PFSK-1 (cell line): ENCODE data around the gene ERCC6.

Experiments used
- FOXP2 ChIP-seq: optimal IDR thresholded peaks from 2 replicates; pipeline ENCODE3; 2011; ENCODE audit warnings: borderline replicate concordance, control low read depth, inconsistent platforms; ENCODE audit not compliant: insufficient read depth; ENCODE audit errors: extremely low read length, extremely low read depth
- POLR2AphosphoS5 ChIP-seq: IDR thresholded peaks from 2 replicates; pipeline ENCODE4 v1.6.1; 2012; ENCODE audit warnings: low read depth, mild to moderate bottlenecking, control low read depth, low read length, moderate library complexity
- REST ChIP-seq, 2 experiments: IDR thresholded peaks; 2 replicates each; pipeline versions ENCODE4 v1.6.1 to v1.8.0; 2011 to 2012; ENCODE audit warnings: low read depth in 2 of 2, low read length in 2 of 2, control low read depth in 1 of 2, inconsistent platforms in 1 of 2, mild to moderate bottlenecking in 1 of 2, moderate library complexity in 1 of 2; ENCODE audit not compliant: insufficient read depth in 1 of 2
- SIN3A ChIP-seq: IDR thresholded peaks from 2 replicates; pipeline ENCODE4 v1.6.1; 2012; ENCODE audit warnings: mild to moderate bottlenecking, low read length, moderate library complexity, borderline replicate concordance; ENCODE audit not compliant: insufficient read depth
- TAF1 ChIP-seq: IDR thresholded peaks from 2 replicates; pipeline ENCODE4 v1.6.1; 2012; ENCODE audit warnings: low read length, control low read depth, borderline replicate concordance; ENCODE audit not compliant: insufficient read depth

Gene ERCC6

GRCh38 chr10:49560526-49560925 is 21.6 kb upstream of the ERCC6 start:
- no peak for TF ChIP-seq SIN3A

- TF ChIP-seq FOXP2, result no peak
Observed at GRCh38 chr10:49559476-49559875, 20.6 kb upstream of the ERCC6 start.

- no peak for TF ChIP-seq POLR2AphosphoS5
- TF ChIP-seq REST (IDR thresholded peaks at IDR 0.05; ENCODE audit: insufficient read depth in 1 of 2, low read depth in 2 of 2, low read length in 2 of 2), result no peak
- TF ChIP-seq TAF1, result no peak
- TF ChIP-seq SIN3A, result no peak
- no peak for TF ChIP-seq FOXP2
Observed at GRCh38 chr10:49558190-49558589, 19.3 kb upstream of the ERCC6 start.

- TF ChIP-seq SIN3A (no peak), REST (IDR thresholded peaks at IDR 0.05; ENCODE audit: insufficient read depth in 1 of 2, low read depth in 2 of 2, low read length in 2 of 2) (no peak), POLR2AphosphoS5 (no peak)
Observed at GRCh38 chr10:49557681-49558080, 18.8 kb upstream of the ERCC6 start.

GRCh38 chr10:49556723-49557122 is 17.8 kb upstream of the ERCC6 start:
- TF ChIP-seq FOXP2 (no peak), TAF1 (no peak), POLR2AphosphoS5 (no peak), REST (IDR thresholded peaks at IDR 0.05; ENCODE audit: insufficient read depth in 1 of 2, low read depth in 2 of 2, low read length in 2 of 2) (no peak), SIN3A (no peak)

- TF ChIP-seq SIN3A, result no peak
- TF ChIP-seq REST (IDR thresholded peaks at IDR 0.05; ENCODE audit: insufficient read depth in 1 of 2, low read depth in 2 of 2, low read length in 2 of 2), result no peak
- no peak for TF ChIP-seq POLR2AphosphoS5
- no peak for TF ChIP-seq TAF1
- TF ChIP-seq FOXP2, result no peak
Observed at GRCh38 chr10:49552277-49552676, 13.4 kb upstream of the ERCC6 start.
